Omental fat pad (tissue), 4 donors: ENCODE measurements around the gene USP40. TPM values are rescaled to one million over a fixed set of nuclear protein-coding genes. Genes with fewer than 3 reads are reported as not detected.
A peak's percentile ranks its signal among the peaks of the same experiment; 100 is the strongest.

Source experiments
- ATAC-seq: fragments of 150-250 bp; one replicate; pipeline ENCODE4 v1.9.1; 2016; ENCODE audit warnings: mild to moderate bottlenecking, moderate library complexity; ENCODE audit not compliant: low FRiP score
- DNase-seq: peaks from one replicate; pipeline ENCODE4 v3.0.0-alpha.2; 2019; ENCODE audit warnings: low spot score
- CTCF ChIP-seq, 3 donors: fragments of 450-650 bp; IDR thresholded peaks; one replicate each; pipeline ENCODE4 v1.5.1; 2016 to 2017; ENCODE audit warnings: antibody characterized with exemption in 3 of 3, mild to moderate bottlenecking in 3 of 3, moderate library complexity in 2 of 3
- total RNA-seq, 4 donors: library from RNA; depleted of rRNA; stranded (reverse); fragments of >200 nt; gene quantifications; one replicate each; pipeline ENCODE4 v1.1.0, GENCODE V29; 2016

Gene USP40
- total RNA-seq, 4 donors from 2014 or later, result 23.4 to 50.6 (median 35.1) TPM

- ATAC-seq (no peak), DNase-seq (peak; percentile 17)
- no peak for TF ChIP-seq CTCF (IDR thresholded peaks at IDR 0.05)
Observed at GRCh38 chr2:233476063-233476410, 90.5 kb downstream of the USP40 start.

GRCh38 chr2:233474308-233475160 is 92.0 kb downstream of the USP40 start:
- peak; percentile 8 for DNase-seq
- ATAC-seq, result no peak
- no peak for TF ChIP-seq CTCF (IDR thresholded peaks at IDR 0.05)

GRCh38 chr2:233473878-233474277 is 92.7 kb downstream of the USP40 start:
- no peak for TF ChIP-seq CTCF (IDR thresholded peaks at IDR 0.05)
- DNase-seq (peak; percentile 16), ATAC-seq (no peak)

GRCh38 chr2:233473386-233473791 is 93.2 kb downstream of the USP40 start:
- ATAC-seq (no peak), DNase-seq (peak; percentile 17)
- no peak for TF ChIP-seq CTCF (IDR thresholded peaks at IDR 0.05)

- no peak for TF ChIP-seq CTCF (IDR thresholded peaks at IDR 0.05)
- DNase-seq, result peak; percentile 18
- ATAC-seq, result no peak
Observed at GRCh38 chr2:233471291-233472035, 95.1 kb downstream of the USP40 start.

- ATAC-seq (no peak), DNase-seq (peak; percentile 11)
- no peak for TF ChIP-seq CTCF (IDR thresholded peaks at IDR 0.05)
Observed at GRCh38 chr2:233470839-233471238, 95.7 kb downstream of the USP40 start.
